ENCODE data around the gene MS4A12.
"Not testable (repeated sequence)": the region's sequence is repeated elsewhere in the genome, so short reads cannot be mapped to it uniquely, and the experiment has no call there.

Gene MS4A12

GRCh38 chr11:60512651-60513225 lies 20.2 kb downstream of the MS4A12 start:
- DNase-seq (ENCODE audit: low spot score): no peak

- DNase-seq (ENCODE audit: low spot score): no peak
These were observed 21.2 kb downstream of the MS4A12 start for GRCh38 chr11:60513496-60514460.

GRCh38 chr11:60515144-60515855 lies 22.7 kb downstream of the MS4A12 start, which contains the start of gene MS4A13:
TSS of gene MS4A13 (plus strand) at chr11:60515392. CDS start at chr11:60518084, 2,692 bp downstream.
- DNase-seq (ENCODE audit: low spot score): no peak

GRCh38 chr11:60528465-60528864 lies 35.9 kb downstream of the MS4A12 start:
- no peak for DNase-seq (ENCODE audit: low spot score)

GRCh38 chr11:60528934-60529333 lies 36.4 kb downstream of the MS4A12 start:
- no peak for DNase-seq (ENCODE audit: low spot score)

- no peak for DNase-seq (ENCODE audit: low spot score)
These were observed 38.0 kb downstream of the MS4A12 start for GRCh38 chr11:60530454-60531100.

- not testable (repeated sequence) for DNase-seq (ENCODE audit: low spot score)
These were observed 39.8 kb downstream of the MS4A12 start for GRCh38 chr11:60532383-60532782.

GRCh38 chr11:60538627-60539026 lies 46.0 kb downstream of the MS4A12 start:
- not testable (repeated sequence) for DNase-seq (ENCODE audit: low spot score)

GRCh38 chr11:60544077-60544476 lies 51.5 kb downstream of the MS4A12 start:
- DNase-seq (ENCODE audit: low spot score): no peak

Measured in hepatic stellate cell (primary cell).